ENCODE measurements around the gene SMG5. TPM values are rescaled to one million over a fixed set of nuclear protein-coding genes. Genes with fewer than 3 reads are reported as not detected.
"Not testable (repeated sequence)": the region's sequence is repeated elsewhere in the genome, so short reads cannot be mapped to it uniquely, and the experiment has no call there.

SMG5 gene
- total RNA-seq = 69.2 and 73.1 TPM in 2 replicates

GRCh38 chr1:156282479-156283222 is at the start of gene SMG5:
Gene SMG5, minus strand, starts transcription at chr1:156282825. Its CDS starts 145 bp downstream, at chr1:156282680.
- intact Hi-C loops (cut with micrococcal nuclease) = loop anchor here (1.0 to 2.0 kb wide), 6 partner anchors 56 to 458 kb away; partner anchors contain the start of genes CCT3, LAMTOR2, MRPL24 and TSACC

- intact Hi-C loops (cut with micrococcal nuclease) = not testable (repeated sequence)
These were observed 40.6 kb upstream of the SMG5 start for GRCh38 chr1:156323179-156323578.

- intact Hi-C loops (cut with micrococcal nuclease) = no loop called here
These were observed 37.9 kb upstream of the SMG5 start for GRCh38 chr1:156320560-156320959.

- intact Hi-C loops (cut with micrococcal nuclease) = loop anchor here (10.0 kb wide), 1 partner anchor 175 kb away; no protein-coding TSS in a partner anchor
These were observed 37.0 kb upstream of the SMG5 start for GRCh38 chr1:156319664-156320063.

- intact Hi-C loops (cut with micrococcal nuclease) = loop anchor here (10.0 kb wide), 1 partner anchor 172 kb away; no protein-coding TSS in a partner anchor
These were observed 34.3 kb upstream of the SMG5 start for GRCh38 chr1:156316909-156317308.

GRCh38 chr1:156310962-156311361 is 28.3 kb upstream of the SMG5 start:
- intact Hi-C loops (cut with micrococcal nuclease) = loop anchor here (10.0 kb wide), 1 partner anchor 166 kb away; no protein-coding TSS in a partner anchor

- intact Hi-C loops (cut with micrococcal nuclease) = no loop called here
These were observed 25.5 kb upstream of the SMG5 start for GRCh38 chr1:156308078-156308477.

GRCh38 chr1:156305215-156305614 is 22.6 kb upstream of the SMG5 start:
- intact Hi-C loops (cut with micrococcal nuclease) = no loop called here

- intact Hi-C loops (cut with micrococcal nuclease) = no loop called here
These were observed 20.6 kb upstream of the SMG5 start for GRCh38 chr1:156303241-156303640.

- intact Hi-C loops (cut with micrococcal nuclease) = no loop called here
These were observed 16.3 kb upstream of the SMG5 start, which contains the start of gene VHLL for GRCh38 chr1:156298852-156299357. Gene VHLL, minus strand, starts transcription at chr1:156299307. Its CDS starts 118 bp downstream, at chr1:156299189.

- intact Hi-C loops (cut with micrococcal nuclease) = no loop called here
These were observed 12.8 kb upstream of the SMG5 start, which contains the start of gene GLMP for GRCh38 chr1:156295391-156295947. Gene GLMP, minus strand, starts transcription at chr1:156295679. Its CDS starts 34 bp downstream, at chr1:156295645.

- intact Hi-C loops (cut with micrococcal nuclease) = no loop called here
These were observed 11.3 kb upstream of the SMG5 start for GRCh38 chr1:156293895-156294294.

- intact Hi-C loops (cut with micrococcal nuclease) = no loop called here
These were observed 10.4 kb upstream of the SMG5 start for GRCh38 chr1:156293098-156293434.

GRCh38 chr1:156291226-156292061 is 8.8 kb upstream of the SMG5 start:
- intact Hi-C loops (cut with micrococcal nuclease) = no loop called here

GRCh38 chr1:156289857-156290256 is 7.2 kb upstream of the SMG5 start:
- intact Hi-C loops (cut with micrococcal nuclease) = no loop called here

- intact Hi-C loops (cut with micrococcal nuclease) = no loop called here
These were observed 3.4 kb upstream of the SMG5 start for GRCh38 chr1:156286061-156286460.

GRCh38 chr1:156285437-156285836 is 2.8 kb upstream of the SMG5 start:
- intact Hi-C loops (cut with micrococcal nuclease) = no loop called here

- intact Hi-C loops (cut with micrococcal nuclease) = no loop called here
These were observed 2.1 kb upstream of the SMG5 start for GRCh38 chr1:156284757-156285156.

- intact Hi-C loops (cut with micrococcal nuclease) = no loop called here
These were observed 1.5 kb upstream of the SMG5 start, which contains the start of gene TMEM79 for GRCh38 chr1:156284112-156284511. Gene TMEM79, plus strand, starts transcription at chr1:156284325. Its CDS starts 902 bp downstream, at chr1:156285227.

GRCh38 chr1:156283521-156283920 is 896 bp upstream of the SMG5 start:
- intact Hi-C loops (cut with micrococcal nuclease) = loop anchor here (1.0 to 2.0 kb wide), 3 partner anchors 90 to 457 kb away; partner anchors contain the start of genes LAMTOR2 and MRPL24

All from T-helper 2 cell treated with Interferon-gamma antibody and Interleukin-4, amounts not matched to agents 100 ng/mL and 5 ng/mL, for 36 hours (primary cell).